Hepatocyte (in vitro differentiated cells): ENCODE measurements around the gene CNKSR1. TPM values are rescaled to one million over a fixed set of nuclear protein-coding genes. Genes with fewer than 3 reads are reported as not detected.

ENCODE experiments used
- DNase-seq: peaks from one replicate; pipeline ENCODE4 v3.0.0-alpha.2; 2016; ENCODE audit warnings: low spot score
- H2AFZ ChIP-seq: fragments of 200-600 bp; sonication (generic); 2 replicates; pipeline ENCODE4 v1.6.0; 2016; ENCODE audit warnings: antibody characterized with exemption, mild to moderate bottlenecking
- H3K27ac ChIP-seq: fragments of 200-600 bp; sonication (generic); 2 replicates; pipeline ENCODE4 v1.5.1; 2016; ENCODE audit warnings: mild to moderate bottlenecking
- H3K27me3 ChIP-seq: fragments of 200-600 bp; sonication (generic); 2 replicates; pipeline ENCODE4 v1.6.1; 2016
- H3K36me3 ChIP-seq: fragments of 200-600 bp; sonication (generic); replicated peaks from 2 replicates; pipeline ENCODE4 v1.5.1; 2016; ENCODE audit warnings: low read depth; ENCODE audit not compliant: insufficient read depth
- H3K4me1 ChIP-seq: fragments of 200-600 bp; sonication (generic); 2 replicates; pipeline ENCODE4 v1.5.1; 2016; ENCODE audit warnings: mild to moderate bottlenecking, moderate library complexity; ENCODE audit not compliant: insufficient read depth
- H3K4me2 ChIP-seq: fragments of 200-600 bp; sonication (generic); 2 replicates; pipeline ENCODE4 v1.6.0; 2016
- H3K4me3 ChIP-seq: fragments of 200-600 bp; sonication (generic); 2 replicates; pipeline ENCODE4 v1.5.1; 2016; ENCODE audit warnings: mild to moderate bottlenecking
- H3K79me2 ChIP-seq: fragments of 200-600 bp; sonication (generic); 2 replicates; pipeline ENCODE4 v1.6.0; 2017; ENCODE audit warnings: mild to moderate bottlenecking
- H3K9me2 ChIP-seq: fragments of 200-600 bp; sonication (generic); replicated peaks from 2 replicates; pipeline ENCODE4 v1.6.0; 2017; ENCODE audit warnings: mild to moderate bottlenecking; ENCODE audit not compliant: insufficient read depth
- H3K9me3 ChIP-seq: fragments of 200-600 bp; sonication (generic); 2 replicates; pipeline ENCODE4 v1.5.1; 2016; ENCODE audit warnings: low read depth, mild to moderate bottlenecking
- H4K20me1 ChIP-seq: fragments of 200-600 bp; sonication (generic); 2 replicates; pipeline ENCODE4 v1.6.0; 2016; ENCODE audit warnings: mild to moderate bottlenecking; ENCODE audit not compliant: insufficient read depth, poor library complexity, severe bottlenecking
- EZH2 ChIP-seq: fragments of 200-600 bp; sonication (generic); IDR thresholded peaks from 2 replicates; pipeline ENCODE4 v1.6.1; 2016; ENCODE audit warnings: antibody characterized with exemption, mild to moderate bottlenecking, borderline replicate concordance
- EZH2phosphoT487 ChIP-seq: fragments of 200-600 bp; sonication (generic); IDR thresholded peaks from one replicate; pipeline ENCODE4 v1.6.1; 2018; ENCODE audit warnings: antibody characterized with exemption, mild to moderate bottlenecking, low read depth, moderate library complexity; ENCODE audit not compliant: unreplicated experiment, severe bottlenecking
- WGBS: methylation state at CpG from one replicate; pipeline ENCODE4 v1.1.6; 2016; ENCODE audit warnings: low lambda C conversion rate; ENCODE audit errors: missing lambda C conversion rate; 5-methylcytosine and 5-hydroxymethylcytosine counted together
- polyA plus RNA-seq: library from polyadenylated mRNA; unstranded; fragments of >200 nt; fragmentation: Nextera tagmentation; extraction: Ambion mirVana; gene quantifications from 2 replicates; pipeline ENCODE4 v1.2.1, GENCODE V29; 2016
- total RNA-seq: library from RNA; depleted of rRNA; stranded (reverse); fragments of >200 nt; gene quantifications from 2 replicates; pipeline ENCODE4 v1.2.3, GENCODE V29; 2014
- TF ChIP-seq, protein P1 (sequence below): fragments of 200-600 bp; sonication (generic); IDR thresholded peaks from 2 replicates; pipeline ENCODE4 v1.5.1; 2016; ENCODE audit warnings: antibody characterized with exemption, mild to moderate bottlenecking; ENCODE audit not compliant: poor library complexity

Gene CNKSR1
- total and polyA plus RNA-seq, 2 experiments from 2014 or later: 13.3 to 31.4 TPM

GRCh38 chr1:26184086-26184485 is 6.8 kb downstream of the CNKSR1 start:
- 93% methylated on average over 6 of the region's 7 CpGs for WGBS
- H4K20me1 ChIP-seq: no peaks in the 10 kb centered on the region
- H3K9me3 ChIP-seq: no peaks in the 10 kb centered on the region
- H3K4me2 ChIP-seq: no peak overlapping the region
- no peak overlapping the region for H3K27ac ChIP-seq
- no peaks in the 10 kb centered on the region for H3K9me2 ChIP-seq
- no peak overlapping the region for H3K4me3 ChIP-seq
- H3K27me3 ChIP-seq: no peaks in the 10 kb centered on the region
- H3K4me1 ChIP-seq: no peaks in the 10 kb centered on the region
- TF ChIP-seq EZH2phosphoT487 (no peak), EZH2 (no peak)
- TF ChIP-seq, protein P1, sequence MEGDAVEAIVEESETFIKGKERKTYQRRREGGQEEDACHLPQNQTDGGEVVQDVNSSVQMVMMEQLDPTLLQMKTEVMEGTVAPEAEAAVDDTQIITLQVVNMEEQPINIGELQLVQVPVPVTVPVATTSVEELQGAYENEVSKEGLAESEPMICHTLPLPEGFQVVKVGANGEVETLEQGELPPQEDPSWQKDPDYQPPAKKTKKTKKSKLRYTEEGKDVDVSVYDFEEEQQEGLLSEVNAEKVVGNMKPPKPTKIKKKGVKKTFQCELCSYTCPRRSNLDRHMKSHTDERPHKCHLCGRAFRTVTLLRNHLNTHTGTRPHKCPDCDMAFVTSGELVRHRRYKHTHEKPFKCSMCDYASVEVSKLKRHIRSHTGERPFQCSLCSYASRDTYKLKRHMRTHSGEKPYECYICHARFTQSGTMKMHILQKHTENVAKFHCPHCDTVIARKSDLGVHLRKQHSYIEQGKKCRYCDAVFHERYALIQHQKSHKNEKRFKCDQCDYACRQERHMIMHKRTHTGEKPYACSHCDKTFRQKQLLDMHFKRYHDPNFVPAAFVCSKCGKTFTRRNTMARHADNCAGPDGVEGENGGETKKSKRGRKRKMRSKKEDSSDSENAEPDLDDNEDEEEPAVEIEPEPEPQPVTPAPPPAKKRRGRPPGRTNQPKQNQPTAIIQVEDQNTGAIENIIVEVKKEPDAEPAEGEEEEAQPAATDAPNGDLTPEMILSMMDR: no peak
- DNase-seq: no peak
- peaks cover under 1% of the 10 kb centered on the region for H3K79me2 ChIP-seq
- H3K36me3 ChIP-seq: no peaks in the 10 kb centered on the region
- no peak overlapping the region for H2AFZ ChIP-seq

DNA sequence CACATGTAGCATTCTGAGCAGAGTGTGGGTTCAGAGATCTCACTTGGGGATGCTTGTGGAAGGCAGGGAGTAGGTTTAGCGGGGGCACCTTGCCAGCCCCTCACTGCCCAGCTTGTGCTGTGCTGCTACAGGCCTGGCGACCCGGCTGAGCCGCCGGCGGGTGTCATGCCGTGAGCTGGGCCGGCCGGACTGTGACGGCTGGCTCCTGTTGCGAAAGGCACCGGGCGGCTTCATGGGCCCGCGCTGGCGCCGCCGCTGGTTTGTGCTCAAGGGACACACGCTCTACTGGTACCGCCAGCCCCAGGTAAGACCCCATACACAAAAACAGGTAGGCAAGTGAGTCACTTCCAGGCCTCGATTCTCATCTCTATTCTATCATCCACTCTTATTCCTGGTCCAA is 7.6 kb downstream of the CNKSR1 start:
- no peak overlapping the region for H2AFZ ChIP-seq
- H3K4me2 ChIP-seq: no peak overlapping the region
- no peaks in the 10 kb centered on the region for H3K4me1 ChIP-seq
- H3K4me3 ChIP-seq: no peak overlapping the region
- no peak overlapping the region for H3K27ac ChIP-seq
- no peaks in the 10 kb centered on the region for H3K27me3 ChIP-seq
- DNase-seq: no peak
- no peaks in the 10 kb centered on the region for H4K20me1 ChIP-seq
- no peaks in the 10 kb centered on the region for H3K9me3 ChIP-seq
- 98% methylated on average over 21 of the region's 21 CpGs for WGBS
- no peaks in the 10 kb centered on the region for H3K9me2 ChIP-seq
- no peaks in the 10 kb centered on the region for H3K79me2 ChIP-seq
- no peaks in the 10 kb centered on the region for H3K36me3 ChIP-seq
- TF ChIP-seq, protein P1: no peak
- no peak for TF ChIP-seq EZH2
- no peak for TF ChIP-seq EZH2phosphoT487

DNA sequence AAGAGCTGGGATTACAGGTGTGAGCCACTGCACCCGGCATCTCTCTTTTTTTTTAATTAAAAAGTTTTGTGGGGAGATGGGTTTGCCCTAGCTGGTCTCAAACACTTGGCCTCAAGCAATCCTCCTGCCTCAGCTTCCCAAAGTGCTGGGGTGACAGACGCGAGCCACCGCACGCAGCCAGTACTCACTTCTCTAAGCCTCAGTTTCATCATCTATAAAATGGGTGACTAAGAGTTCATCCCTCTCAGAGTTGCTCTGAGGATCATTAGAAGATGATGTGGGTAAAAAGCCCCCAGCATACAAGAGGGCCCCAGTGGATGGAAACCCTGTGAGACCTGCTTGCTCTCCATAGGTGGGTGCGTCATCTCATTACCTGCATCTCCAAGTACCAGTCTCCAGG is 10.6 kb downstream of the CNKSR1 start:
- Histone ChIP-seq H3K36me3 (no peaks in the 10 kb centered on the region), H3K4me1 (no peaks in the 10 kb centered on the region), H3K4me2 (no peak overlapping the region), H4K20me1 (no peaks in the 10 kb centered on the region), H3K4me3 (no peak overlapping the region), H3K9me2 (no peaks in the 10 kb centered on the region), H2AFZ (no peak overlapping the region), H3K9me3 (no peaks in the 10 kb centered on the region), H3K79me2 (no peaks in the 10 kb centered on the region), H3K27me3 (no peaks in the 10 kb centered on the region), H3K27ac (no peak overlapping the region)
- over 99% methylated on average over 6 of the region's 6 CpGs for WGBS
- no peak for DNase-seq
- TF ChIP-seq, protein P1: no peak
- TF ChIP-seq EZH2phosphoT487: no peak
- TF ChIP-seq EZH2: no peak

DNA sequence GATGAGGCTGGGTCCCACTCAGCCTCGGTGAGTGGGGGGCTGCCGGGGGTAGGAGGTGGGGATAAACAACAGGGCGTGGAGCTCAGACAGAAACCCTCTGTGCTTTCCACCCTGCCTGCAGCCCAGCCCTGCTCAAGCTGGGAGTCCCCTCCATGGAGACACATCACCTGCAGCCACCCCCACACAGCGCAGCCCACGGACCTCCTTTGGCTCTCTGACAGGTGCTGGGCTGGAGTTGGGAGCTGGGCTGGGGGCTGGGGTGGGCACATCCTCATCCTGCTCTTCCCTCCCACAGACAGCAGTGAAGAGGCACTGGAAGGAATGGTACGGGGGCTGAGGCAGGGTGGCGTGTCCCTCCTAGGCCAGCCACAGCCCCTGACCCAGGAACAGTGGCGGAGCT is 11.2 kb downstream of the CNKSR1 start:
- Histone ChIP-seq H3K36me3 (no peaks in the 10 kb centered on the region), H4K20me1 (no peaks in the 10 kb centered on the region), H3K27ac (no peak overlapping the region), H3K9me3 (no peaks in the 10 kb centered on the region), H2AFZ (no peak overlapping the region), H3K79me2 (no peaks in the 10 kb centered on the region), H3K4me2 (no peak overlapping the region), H3K27me3 (no peaks in the 10 kb centered on the region), H3K4me3 (no peak overlapping the region), H3K9me2 (no peaks in the 10 kb centered on the region), H3K4me1 (no peaks in the 10 kb centered on the region)
- DNase-seq: no peak
- no peak for TF ChIP-seq EZH2phosphoT487
- no peak for TF ChIP-seq EZH2
- TF ChIP-seq, protein P1: no peak
- 97% methylated on average over 8 of the region's 8 CpGs for WGBS
